ENCODE results near the gene EMCN. TPM values are rescaled to one million over a fixed set of nuclear protein-coding genes. Genes with fewer than 3 reads are reported as not detected.

Gene EMCN
- total RNA-seq, 1 experiment from 2014 or later: not detected

DNA sequence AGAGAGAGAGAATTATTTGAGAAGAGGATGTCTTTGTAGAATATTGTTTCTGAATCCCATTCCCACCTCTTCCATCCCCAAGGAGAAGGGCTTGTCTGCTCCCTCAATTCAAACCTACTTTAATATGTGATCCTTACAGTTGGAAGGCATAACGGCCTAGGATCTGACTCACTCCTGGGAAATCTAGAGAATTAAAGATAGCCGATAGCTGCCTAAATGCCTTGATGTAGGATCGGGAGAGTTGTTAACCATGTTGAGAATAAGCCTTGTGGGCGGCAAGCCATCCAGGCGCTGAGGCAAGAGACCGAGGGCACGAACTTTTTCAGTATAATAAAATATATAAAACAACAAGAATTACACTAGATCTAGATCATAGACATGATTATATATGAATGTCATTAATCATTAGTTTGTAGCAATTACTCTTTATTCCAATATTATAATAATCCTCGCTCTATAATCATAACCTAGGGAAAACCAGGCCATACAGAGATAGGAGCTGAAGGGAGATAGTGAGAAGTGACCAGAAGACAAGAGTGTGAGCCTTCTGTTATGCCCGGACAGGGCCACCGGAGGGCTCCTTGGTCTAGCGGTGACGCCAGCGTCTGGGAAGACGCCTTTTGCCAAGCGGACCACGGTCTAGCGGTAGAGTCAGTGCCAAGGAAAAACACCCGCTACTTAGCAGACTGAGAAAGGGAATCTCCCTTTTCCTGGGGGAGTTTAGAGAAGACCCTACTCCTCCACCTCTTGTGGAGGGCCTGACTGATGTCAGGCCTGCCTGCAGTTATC, 13.5 kb downstream of the EMCN start:
- intact Hi-C loops (cut with micrococcal nuclease; ENCODE audit: unreplicated experiment): no loop called here
- no peaks in the 10 kb centered on the region for H3K4me1 ChIP-seq (ENCODE audit: control insufficient read depth, insufficient read depth, low read length)
- ATAC-seq (no peak), DNase-seq (ENCODE audit: low read depth, low spot score) (no peak)
- no TSS peak for BruUV-seq (replicated peaks)
- no peak overlapping the region for H3K27ac ChIP-seq (ENCODE audit: low read length)
- H3K36me3 ChIP-seq (ENCODE audit: control insufficient read depth, insufficient read depth, low read length): no peaks in the 10 kb centered on the region
- in situ Hi-C loops (cut with HindIII; ENCODE audit: low pct_unique_long_range_greater_than_20kb, low sequenced_read_pairs): no loop called here
- no peak overlapping the region for H3K4me3 ChIP-seq (ENCODE audit: low read depth in 2 of 2, low read length in 2 of 2)
- ChIA-PET CTCF (no interaction called here), POLR2A (no interaction called here)
- TF ChIP-seq SIN3A (IDR thresholded peaks at IDR 0.05; ENCODE audit: borderline replicate concordance, insufficient read depth, low read depth, low read length) (no peak), CTCF (IDR thresholded peaks at IDR 0.05) (no peak), TCF7L2 (IDR thresholded peaks at IDR 0.05; ENCODE audit: low read depth, low read length) (no peak), POLR2AphosphoS5 (IDR thresholded peaks at IDR 0.05; ENCODE audit: low read depth, low read length) (no peak), REST (IDR thresholded peaks at IDR 0.05; ENCODE audit: insufficient read depth in 1 of 2, low read depth in 2 of 2, low read length in 1 of 2) (no peak)
- no peaks in the 10 kb centered on the region for H3K27me3 ChIP-seq (ENCODE audit: control insufficient read depth, insufficient read depth, low read length)
- H3K9me3 ChIP-seq (ENCODE audit: control insufficient read depth, insufficient read depth, low read depth, low read length): no peaks in the 10 kb centered on the region

GRCh38 chr4:100497791-100498190, 20.0 kb downstream of the EMCN start:
- no peak overlapping the region for H3K27ac ChIP-seq (ENCODE audit: low read length)
- no peaks in the 10 kb centered on the region for H3K36me3 ChIP-seq (ENCODE audit: control insufficient read depth, insufficient read depth, low read length)
- in situ Hi-C loops (cut with HindIII; ENCODE audit: low pct_unique_long_range_greater_than_20kb, low sequenced_read_pairs) (no loop called here), intact Hi-C loops (cut with micrococcal nuclease; ENCODE audit: unreplicated experiment) (no loop called here)
- BruUV-seq (replicated peaks): no TSS peak
- H3K4me3 ChIP-seq (ENCODE audit: low read depth in 2 of 2, low read length in 2 of 2): no peak overlapping the region
- H3K27me3 ChIP-seq (ENCODE audit: control insufficient read depth, insufficient read depth, low read length): no peaks in the 10 kb centered on the region
- no peaks in the 10 kb centered on the region for H3K9me3 ChIP-seq (ENCODE audit: control insufficient read depth, insufficient read depth, low read depth, low read length)
- TF ChIP-seq CTCF (IDR thresholded peaks at IDR 0.05) (no peak), SIN3A (IDR thresholded peaks at IDR 0.05; ENCODE audit: borderline replicate concordance, insufficient read depth, low read depth, low read length) (no peak), TCF7L2 (IDR thresholded peaks at IDR 0.05; ENCODE audit: low read depth, low read length) (no peak), POLR2AphosphoS5 (IDR thresholded peaks at IDR 0.05; ENCODE audit: low read depth, low read length) (no peak), REST (IDR thresholded peaks at IDR 0.05; ENCODE audit: insufficient read depth in 1 of 2, low read depth in 2 of 2, low read length in 1 of 2) (no peak)
- ChIA-PET POLR2A (no interaction called here), CTCF (no interaction called here)
- no peaks in the 10 kb centered on the region for H3K4me1 ChIP-seq (ENCODE audit: control insufficient read depth, insufficient read depth, low read length)
- ATAC-seq: no peak
- DNase-seq (ENCODE audit: low read depth, low spot score): no peak

All from Panc1 (cell line).